ENCODE measurements around the gene AP5S1.

AP5S1 gene

DNA sequence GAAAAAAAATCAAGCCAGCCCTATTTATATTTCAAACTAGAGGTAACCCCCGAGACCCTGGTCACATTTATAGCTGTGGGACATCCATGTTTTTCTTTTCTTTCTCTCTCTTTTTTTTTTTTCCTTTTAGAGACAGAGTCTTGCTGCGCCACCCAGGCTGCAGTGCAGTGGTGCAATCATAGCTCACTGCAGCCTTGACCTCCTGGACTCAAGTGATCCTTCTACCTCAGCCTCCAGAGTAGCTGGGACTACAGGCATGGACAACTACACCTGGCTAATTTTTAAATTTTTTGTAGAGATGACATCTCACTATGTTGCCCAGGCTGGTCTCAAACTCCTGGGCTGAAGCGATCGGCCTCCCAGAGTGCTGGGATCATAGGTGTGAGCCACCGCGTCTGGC, 38.3 kb downstream of the AP5S1 start:
- Histone ChIP-seq H3K4ac (ENCODE audit: low read depth, low read length) (no peak overlapping the region), H2BK120ac (ENCODE audit: low read depth, low read length) (no peak overlapping the region), H4K8ac (ENCODE audit: low read depth, low read length) (no peak overlapping the region), H4K5ac (ENCODE audit: low read length) (no peak overlapping the region), H3K9ac (ENCODE audit: low read length) (no peak overlapping the region), H3K56ac (ENCODE audit: low read length) (no peak overlapping the region), H3K27me3 (ENCODE audit: insufficient read depth, low read length, poor library complexity) (no peaks in the 10 kb centered on the region), H3K4me2 (ENCODE audit: low read length) (no peak overlapping the region), H2BK5ac (ENCODE audit: low read length) (no peak overlapping the region), H3K79me2 (ENCODE audit: control insufficient read depth, insufficient read depth, low read length) (no peaks in the 10 kb centered on the region), H3K36me3 (ENCODE audit: control insufficient read depth, insufficient read depth, low read length) (peaks cover 16% of the 10 kb centered on the region), H3K4me3 (ENCODE audit: low read length) (no peak overlapping the region), H3K79me1 (ENCODE audit: low read length) (no peaks in the 10 kb centered on the region), H3K4me1 (ENCODE audit: control insufficient read depth, low read depth, low read length) (no peaks in the 10 kb centered on the region), H2BK15ac (replicated peaks; ENCODE audit: low read depth) (no peak overlapping the region), H3K23ac (ENCODE audit: low read length) (no peak overlapping the region), H3K18ac (ENCODE audit: low read length) (no peak overlapping the region), H3K27ac (ENCODE audit: low read depth, low read length) (no peak overlapping the region), H2AK5ac (ENCODE audit: low read length) (no peak overlapping the region)
- DNase-seq: no peak
- no CpG with 5 or more reads among the region's 6 CpGs for WGBS (ENCODE audit: extremely low coverage, insufficient coverage, low lambda C conversion rate)

DNA sequence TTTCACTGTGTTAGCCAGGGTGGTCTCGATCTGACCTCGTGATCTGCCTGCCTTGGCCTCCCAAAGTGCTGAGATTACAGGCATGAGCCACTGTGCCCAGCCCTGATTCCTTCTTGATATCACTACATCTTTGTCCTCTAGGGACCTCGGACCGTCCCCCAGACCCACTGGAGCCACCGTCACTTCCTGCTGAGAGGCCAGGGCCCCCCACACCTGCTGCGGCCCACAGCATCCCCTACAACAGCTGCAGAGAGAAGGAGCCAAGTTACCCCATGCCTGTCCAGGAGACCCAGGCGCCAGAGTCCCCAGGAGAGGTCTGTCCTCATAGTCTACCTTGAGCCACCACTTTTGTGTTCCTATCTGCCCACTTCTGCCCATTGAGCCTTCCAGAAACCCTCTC, 40.8 kb downstream of the AP5S1 start:
- DNase-seq: no peak
- Histone ChIP-seq H2BK120ac (ENCODE audit: low read depth, low read length) (no peak overlapping the region), H2BK15ac (replicated peaks; ENCODE audit: low read depth) (no peak overlapping the region), H3K36me3 (ENCODE audit: control insufficient read depth, insufficient read depth, low read length) (peaks cover 27% of the 10 kb centered on the region), H3K9ac (ENCODE audit: low read length) (no peak overlapping the region), H3K4me3 (ENCODE audit: low read length) (no peak overlapping the region), H2BK5ac (ENCODE audit: low read length) (no peak overlapping the region), H2AK5ac (ENCODE audit: low read length) (no peak overlapping the region), H3K79me2 (ENCODE audit: control insufficient read depth, insufficient read depth, low read length) (no peaks in the 10 kb centered on the region), H3K18ac (ENCODE audit: low read length) (no peak overlapping the region), H4K8ac (ENCODE audit: low read depth, low read length) (no peak overlapping the region), H3K27me3 (ENCODE audit: insufficient read depth, low read length, poor library complexity) (no peaks in the 10 kb centered on the region), H3K23ac (ENCODE audit: low read length) (no peak overlapping the region), H3K4ac (ENCODE audit: low read depth, low read length) (no peak overlapping the region), H3K4me1 (ENCODE audit: control insufficient read depth, low read depth, low read length) (no peaks in the 10 kb centered on the region), H4K5ac (ENCODE audit: low read length) (no peak overlapping the region), H3K27ac (ENCODE audit: low read depth, low read length) (no peak overlapping the region), H3K56ac (ENCODE audit: low read length) (no peak overlapping the region), H3K4me2 (ENCODE audit: low read length) (no peak overlapping the region), H3K79me1 (ENCODE audit: low read length) (no peaks in the 10 kb centered on the region)
- no CpG with 5 or more reads among the region's 7 CpGs for WGBS (ENCODE audit: extremely low coverage, insufficient coverage, low lambda C conversion rate)

DNA sequence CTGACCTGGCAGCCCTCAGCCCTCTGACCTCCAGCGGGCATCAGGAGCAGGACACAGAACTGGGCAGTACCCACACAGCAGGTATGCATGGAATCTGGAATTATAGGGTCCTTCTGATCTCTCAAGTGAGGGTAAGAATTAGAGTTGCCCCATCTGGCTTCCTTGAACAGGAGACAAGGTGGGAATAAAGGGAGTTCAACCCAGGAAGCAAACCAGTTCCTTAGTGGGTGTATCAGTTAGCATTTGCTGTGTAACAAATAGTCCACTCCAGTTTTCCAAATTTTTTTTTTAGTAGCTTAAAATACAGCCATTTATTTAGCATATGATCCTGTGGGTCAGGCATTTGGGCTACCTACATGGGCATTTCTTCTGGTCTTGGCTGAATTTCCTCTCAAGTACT, 42.0 kb downstream of the AP5S1 start:
- Histone ChIP-seq H3K23ac (ENCODE audit: low read length) (no peak overlapping the region), H2BK5ac (ENCODE audit: low read length) (no peak overlapping the region), H3K4ac (ENCODE audit: low read depth, low read length) (no peak overlapping the region), H3K56ac (ENCODE audit: low read length) (no peak overlapping the region), H3K4me1 (ENCODE audit: control insufficient read depth, low read depth, low read length) (no peaks in the 10 kb centered on the region), H3K27me3 (ENCODE audit: insufficient read depth, low read length, poor library complexity) (no peaks in the 10 kb centered on the region), H2BK120ac (ENCODE audit: low read depth, low read length) (no peak overlapping the region), H3K27ac (ENCODE audit: low read depth, low read length) (no peak overlapping the region), H3K79me1 (ENCODE audit: low read length) (no peaks in the 10 kb centered on the region), H3K9ac (ENCODE audit: low read length) (no peak overlapping the region), H3K36me3 (ENCODE audit: control insufficient read depth, insufficient read depth, low read length) (peaks cover 29% of the 10 kb centered on the region), H3K18ac (ENCODE audit: low read length) (no peak overlapping the region), H2BK15ac (replicated peaks; ENCODE audit: low read depth) (no peak overlapping the region), H3K4me3 (ENCODE audit: low read length) (no peak overlapping the region), H3K4me2 (ENCODE audit: low read length) (no peak overlapping the region), H4K8ac (ENCODE audit: low read depth, low read length) (no peak overlapping the region), H3K79me2 (ENCODE audit: control insufficient read depth, insufficient read depth, low read length) (no peaks in the 10 kb centered on the region), H4K5ac (ENCODE audit: low read length) (no peak overlapping the region), H2AK5ac (ENCODE audit: low read length) (no peak overlapping the region)
- DNase-seq: no peak
- no CpG with 5 or more reads among the region's 1 CpG for WGBS (ENCODE audit: extremely low coverage, insufficient coverage, low lambda C conversion rate)

DNA sequence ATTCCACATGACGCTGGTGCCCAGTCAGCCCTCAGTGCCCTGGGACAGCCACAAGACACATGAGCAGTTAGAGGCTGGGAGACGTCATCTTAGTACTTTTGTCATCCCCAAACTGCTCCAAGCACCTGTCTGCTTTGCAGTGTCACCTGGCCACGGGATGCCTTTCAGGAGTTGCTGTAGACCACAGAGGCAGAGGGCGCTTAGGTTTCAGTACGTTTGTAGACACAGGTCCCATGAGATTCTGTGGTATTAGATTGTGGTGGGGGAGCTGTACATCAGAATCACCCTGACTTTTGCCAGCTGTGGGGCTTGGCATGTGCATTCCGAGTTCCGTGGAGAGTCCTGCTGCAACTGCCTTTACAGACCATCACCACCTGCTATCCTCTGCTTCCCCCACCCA, 43.0 kb downstream of the AP5S1 start:
- Histone ChIP-seq H3K36me3 (ENCODE audit: control insufficient read depth, insufficient read depth, low read length) (peaks cover 26% of the 10 kb centered on the region), H3K27me3 (ENCODE audit: insufficient read depth, low read length, poor library complexity) (no peaks in the 10 kb centered on the region), H3K9ac (ENCODE audit: low read length) (no peak overlapping the region), H3K79me2 (ENCODE audit: control insufficient read depth, insufficient read depth, low read length) (no peaks in the 10 kb centered on the region), H3K4me2 (ENCODE audit: low read length) (no peak overlapping the region), H3K56ac (ENCODE audit: low read length) (no peak overlapping the region), H3K4me3 (ENCODE audit: low read length) (no peak overlapping the region), H3K27ac (ENCODE audit: low read depth, low read length) (no peak overlapping the region), H3K23ac (ENCODE audit: low read length) (no peak overlapping the region), H3K18ac (ENCODE audit: low read length) (no peak overlapping the region), H3K79me1 (ENCODE audit: low read length) (no peaks in the 10 kb centered on the region), H2AK5ac (ENCODE audit: low read length) (no peak overlapping the region), H2BK5ac (ENCODE audit: low read length) (no peak overlapping the region), H2BK15ac (replicated peaks; ENCODE audit: low read depth) (no peak overlapping the region), H3K4ac (ENCODE audit: low read depth, low read length) (no peak overlapping the region), H3K4me1 (ENCODE audit: control insufficient read depth, low read depth, low read length) (no peaks in the 10 kb centered on the region), H4K8ac (ENCODE audit: low read depth, low read length) (no peak overlapping the region), H2BK120ac (ENCODE audit: low read depth, low read length) (no peak overlapping the region), H4K5ac (ENCODE audit: low read length) (no peak overlapping the region)
- DNase-seq: no peak
- WGBS (ENCODE audit: extremely low coverage, insufficient coverage, low lambda C conversion rate): no CpG with 5 or more reads among the region's 7 CpGs

DNA sequence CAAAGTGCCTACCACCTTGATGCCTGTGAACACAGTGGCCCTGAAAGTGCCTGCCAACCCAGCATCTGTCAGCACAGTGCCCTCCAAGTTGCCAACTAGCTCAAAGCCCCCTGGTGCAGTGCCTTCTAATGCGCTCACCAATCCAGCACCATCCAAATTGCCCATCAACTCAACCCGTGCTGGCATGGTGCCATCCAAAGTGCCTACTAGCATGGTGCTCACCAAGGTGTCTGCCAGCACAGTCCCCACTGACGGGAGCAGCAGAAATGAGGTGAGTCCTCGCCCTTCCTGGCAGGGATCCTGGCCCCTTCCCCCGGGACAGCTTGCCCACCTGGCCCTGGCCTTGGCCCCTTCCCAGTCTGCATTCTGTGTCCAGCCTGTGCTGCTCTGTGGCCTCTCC, 44.2 kb downstream of the AP5S1 start:
- no CpG with 5 or more reads among the region's 5 CpGs for WGBS (ENCODE audit: extremely low coverage, insufficient coverage, low lambda C conversion rate)

DNA sequence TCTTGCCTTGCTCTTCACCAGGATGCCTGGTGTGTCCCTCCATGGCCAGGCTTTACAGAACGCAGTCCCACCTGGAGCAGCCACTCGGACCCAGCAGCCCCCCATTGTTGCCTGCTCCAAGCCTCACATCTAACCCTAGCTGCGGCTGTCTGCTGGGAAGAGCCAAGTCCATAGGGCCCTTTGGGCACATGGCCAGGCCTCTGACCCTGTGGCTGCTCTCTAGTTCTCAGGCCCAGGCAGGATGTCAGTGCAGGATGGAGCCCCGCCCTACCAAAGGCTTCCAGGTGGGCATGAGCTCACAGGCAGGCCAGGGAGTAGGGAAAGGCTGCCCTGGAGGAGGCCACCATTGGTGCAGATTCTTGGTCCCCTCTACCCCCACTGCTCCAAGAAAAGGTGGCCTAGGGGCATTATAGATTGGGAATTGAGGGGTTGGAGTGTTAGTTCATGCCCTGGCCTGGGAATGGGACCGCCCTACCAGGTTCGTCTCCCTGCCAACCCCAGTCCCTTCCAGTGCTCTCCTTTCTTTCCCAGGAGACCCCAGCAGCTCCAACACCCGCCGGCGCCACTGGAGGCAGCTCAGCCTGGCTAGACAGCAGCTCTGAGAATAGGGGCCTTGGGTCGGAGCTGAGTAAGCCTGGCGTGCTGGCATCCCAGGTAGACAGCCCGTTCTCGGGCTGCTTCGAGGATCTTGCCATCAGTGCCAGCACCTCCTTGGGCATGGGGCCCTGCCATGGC, 45.0 kb downstream of the AP5S1 start:
- H3K56ac ChIP-seq (ENCODE audit: low read length): no peak overlapping the region
- DNase-seq: no peak
- no peak overlapping the region for H3K9ac ChIP-seq (ENCODE audit: low read length)
- H3K79me1 ChIP-seq (ENCODE audit: low read length): no peaks in the 10 kb centered on the region
- H4K5ac ChIP-seq (ENCODE audit: low read length): no peak overlapping the region
- no peak overlapping the region for H4K8ac ChIP-seq (ENCODE audit: low read depth, low read length)
- no peaks in the 10 kb centered on the region for H3K79me2 ChIP-seq (ENCODE audit: control insufficient read depth, insufficient read depth, low read length)
- H2BK120ac ChIP-seq (ENCODE audit: low read depth, low read length): no peak overlapping the region
- no peak overlapping the region for H2BK5ac ChIP-seq (ENCODE audit: low read length)
- H3K27ac ChIP-seq (ENCODE audit: low read depth, low read length): no peak overlapping the region
- no peaks in the 10 kb centered on the region for H3K4me1 ChIP-seq (ENCODE audit: control insufficient read depth, low read depth, low read length)
- H3K4ac ChIP-seq (ENCODE audit: low read depth, low read length): no peak overlapping the region
- no peak overlapping the region for H2AK5ac ChIP-seq (ENCODE audit: low read length)
- peaks cover 26% of the 10 kb centered on the region for H3K36me3 ChIP-seq (ENCODE audit: control insufficient read depth, insufficient read depth, low read length)
- H3K18ac ChIP-seq (ENCODE audit: low read length): no peak overlapping the region
- H3K4me2 ChIP-seq (ENCODE audit: low read length): no peak overlapping the region
- no peak overlapping the region for H2BK15ac ChIP-seq (replicated peaks; ENCODE audit: low read depth)
- H3K4me3 ChIP-seq (ENCODE audit: low read length): no peak overlapping the region
- no peak overlapping the region for H3K23ac ChIP-seq (ENCODE audit: low read length)
- no peaks in the 10 kb centered on the region for H3K27me3 ChIP-seq (ENCODE audit: insufficient read depth, low read length, poor library complexity)
- WGBS (ENCODE audit: extremely low coverage, insufficient coverage, low lambda C conversion rate): no CpG with 5 or more reads among the region's 14 CpGs

More for the DNA sequence above, 44.2 kb downstream of the AP5S1 start:
- H2BK5ac ChIP-seq (ENCODE audit: low read length): no peak overlapping the region
- no peaks in the 10 kb centered on the region for H3K4me1 ChIP-seq (ENCODE audit: control insufficient read depth, low read depth, low read length)
- no peak for DNase-seq
- H3K18ac ChIP-seq (ENCODE audit: low read length): no peak overlapping the region
- H2AK5ac ChIP-seq (ENCODE audit: low read length): no peak overlapping the region
- no peak overlapping the region for H3K23ac ChIP-seq (ENCODE audit: low read length)
- H3K79me2 ChIP-seq (ENCODE audit: control insufficient read depth, insufficient read depth, low read length): no peaks in the 10 kb centered on the region
- no peak overlapping the region for H3K56ac ChIP-seq (ENCODE audit: low read length)
- H4K5ac ChIP-seq (ENCODE audit: low read length): no peak overlapping the region
- H3K36me3 ChIP-seq (ENCODE audit: control insufficient read depth, insufficient read depth, low read length): peaks cover 26% of the 10 kb centered on the region
- H4K8ac ChIP-seq (ENCODE audit: low read depth, low read length): no peak overlapping the region
- no peak overlapping the region for H2BK15ac ChIP-seq (replicated peaks; ENCODE audit: low read depth)
- no peak overlapping the region for H2BK120ac ChIP-seq (ENCODE audit: low read depth, low read length)
- H3K27ac ChIP-seq (ENCODE audit: low read depth, low read length): no peak overlapping the region
- H3K4ac ChIP-seq (ENCODE audit: low read depth, low read length): no peak overlapping the region
- no peak overlapping the region for H3K4me3 ChIP-seq (ENCODE audit: low read length)
- H3K9ac ChIP-seq (ENCODE audit: low read length): no peak overlapping the region
- H3K27me3 ChIP-seq (ENCODE audit: insufficient read depth, low read length, poor library complexity): no peaks in the 10 kb centered on the region
- H3K4me2 ChIP-seq (ENCODE audit: low read length): no peak overlapping the region
- no peaks in the 10 kb centered on the region for H3K79me1 ChIP-seq (ENCODE audit: low read length)
